ENCODE measurements around the gene ANO2.

ANO2 gene

DNA sequence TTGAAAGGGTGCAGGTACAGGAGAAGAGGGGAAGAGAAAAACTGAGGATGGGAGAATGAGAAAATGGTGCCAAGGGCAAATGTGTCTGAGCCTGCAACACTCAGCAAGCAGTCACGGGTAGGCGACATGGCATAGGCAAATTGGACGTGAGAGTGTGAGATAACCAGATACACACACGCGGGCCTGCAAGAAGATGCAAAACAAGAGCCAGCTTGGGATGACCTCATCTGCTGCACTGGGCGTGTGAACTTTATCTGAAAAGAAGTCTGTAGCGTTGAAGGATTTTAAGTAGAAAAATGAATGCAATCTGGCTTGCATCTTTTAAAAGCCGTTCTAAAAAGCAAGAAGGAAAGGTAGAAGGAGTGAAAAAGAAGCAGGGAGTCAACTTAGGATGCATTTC lies 352.7 kb downstream of the ANO2 start (continued):
- TF ChIP-seq ZNF70 (CRISPR knock-in tag; IDR thresholded peaks at IDR 0.05) (no peak), ZC3H10 (CRISPR knock-in tag; IDR thresholded peaks at IDR 0.05) (no peak)

DNA sequence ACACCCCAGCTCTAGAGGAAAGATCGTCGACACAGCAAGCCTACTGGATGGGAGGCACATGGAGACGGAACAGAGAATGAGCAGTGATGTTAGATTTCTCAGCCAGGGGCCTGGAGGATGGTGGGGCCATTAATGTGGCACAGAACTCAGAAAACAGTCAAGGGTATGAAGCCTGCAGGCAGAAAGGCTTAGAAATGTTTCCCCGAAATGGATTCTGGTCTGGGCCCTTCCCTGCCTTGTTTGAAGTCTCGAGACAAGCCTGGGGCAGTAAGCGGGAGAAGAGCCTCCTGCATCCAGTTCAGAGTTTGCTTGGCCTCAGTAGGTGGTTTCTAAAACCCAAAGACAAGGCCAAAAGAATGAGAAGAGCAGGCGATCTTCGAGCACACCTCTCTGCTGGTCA lies 354.7 kb downstream of the ANO2 start:
- TF ChIP-seq, protein P1, sequence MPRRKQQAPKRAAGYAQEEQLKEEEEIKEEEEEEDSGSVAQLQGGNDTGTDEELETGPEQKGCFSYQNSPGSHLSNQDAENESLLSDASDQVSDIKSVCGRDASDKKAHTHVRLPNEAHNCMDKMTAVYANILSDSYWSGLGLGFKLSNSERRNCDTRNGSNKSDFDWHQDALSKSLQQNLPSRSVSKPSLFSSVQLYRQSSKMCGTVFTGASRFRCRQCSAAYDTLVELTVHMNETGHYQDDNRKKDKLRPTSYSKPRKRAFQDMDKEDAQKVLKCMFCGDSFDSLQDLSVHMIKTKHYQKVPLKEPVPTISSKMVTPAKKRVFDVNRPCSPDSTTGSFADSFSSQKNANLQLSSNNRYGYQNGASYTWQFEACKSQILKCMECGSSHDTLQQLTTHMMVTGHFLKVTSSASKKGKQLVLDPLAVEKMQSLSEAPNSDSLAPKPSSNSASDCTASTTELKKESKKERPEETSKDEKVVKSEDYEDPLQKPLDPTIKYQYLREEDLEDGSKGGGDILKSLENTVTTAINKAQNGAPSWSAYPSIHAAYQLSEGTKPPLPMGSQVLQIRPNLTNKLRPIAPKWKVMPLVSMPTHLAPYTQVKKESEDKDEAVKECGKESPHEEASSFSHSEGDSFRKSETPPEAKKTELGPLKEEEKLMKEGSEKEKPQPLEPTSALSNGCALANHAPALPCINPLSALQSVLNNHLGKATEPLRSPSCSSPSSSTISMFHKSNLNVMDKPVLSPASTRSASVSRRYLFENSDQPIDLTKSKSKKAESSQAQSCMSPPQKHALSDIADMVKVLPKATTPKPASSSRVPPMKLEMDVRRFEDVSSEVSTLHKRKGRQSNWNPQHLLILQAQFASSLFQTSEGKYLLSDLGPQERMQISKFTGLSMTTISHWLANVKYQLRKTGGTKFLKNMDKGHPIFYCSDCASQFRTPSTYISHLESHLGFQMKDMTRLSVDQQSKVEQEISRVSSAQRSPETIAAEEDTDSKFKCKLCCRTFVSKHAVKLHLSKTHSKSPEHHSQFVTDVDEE (CRISPR knock-in tag; IDR thresholded peaks at IDR 0.05): no peak
- TF ChIP-seq ESRRG (CRISPR knock-in tag; IDR thresholded peaks at IDR 0.05) (no peak), BACH2 (CRISPR knock-in tag; IDR thresholded peaks at IDR 0.05; ENCODE audit: borderline replicate concordance) (no peak), SNAI2 (CRISPR knock-in tag; IDR thresholded peaks at IDR 0.05) (no peak), GLIS3 (CRISPR knock-in tag; IDR thresholded peaks at IDR 0.05) (no peak), PPARA (CRISPR knock-in tag; IDR thresholded peaks at IDR 0.05; ENCODE audit: borderline replicate concordance) (no peak), CSDC2 (CRISPR knock-in tag; IDR thresholded peaks at IDR 0.05) (no peak), ZNF565 (CRISPR knock-in tag; conservative IDR thresholded peaks at IDR 0.05; ENCODE audit: low read depth) (no peak), ZNF70 (CRISPR knock-in tag; IDR thresholded peaks at IDR 0.05) (no peak), TCF4 (CRISPR knock-in tag; IDR thresholded peaks at IDR 0.05; ENCODE audit: borderline replicate concordance) (no peak), OSR1 (CRISPR knock-in tag; IDR thresholded peaks at IDR 0.05) (no peak), ZC3H10 (CRISPR knock-in tag; IDR thresholded peaks at IDR 0.05) (no peak)
- TF ChIP-seq, protein P2, sequence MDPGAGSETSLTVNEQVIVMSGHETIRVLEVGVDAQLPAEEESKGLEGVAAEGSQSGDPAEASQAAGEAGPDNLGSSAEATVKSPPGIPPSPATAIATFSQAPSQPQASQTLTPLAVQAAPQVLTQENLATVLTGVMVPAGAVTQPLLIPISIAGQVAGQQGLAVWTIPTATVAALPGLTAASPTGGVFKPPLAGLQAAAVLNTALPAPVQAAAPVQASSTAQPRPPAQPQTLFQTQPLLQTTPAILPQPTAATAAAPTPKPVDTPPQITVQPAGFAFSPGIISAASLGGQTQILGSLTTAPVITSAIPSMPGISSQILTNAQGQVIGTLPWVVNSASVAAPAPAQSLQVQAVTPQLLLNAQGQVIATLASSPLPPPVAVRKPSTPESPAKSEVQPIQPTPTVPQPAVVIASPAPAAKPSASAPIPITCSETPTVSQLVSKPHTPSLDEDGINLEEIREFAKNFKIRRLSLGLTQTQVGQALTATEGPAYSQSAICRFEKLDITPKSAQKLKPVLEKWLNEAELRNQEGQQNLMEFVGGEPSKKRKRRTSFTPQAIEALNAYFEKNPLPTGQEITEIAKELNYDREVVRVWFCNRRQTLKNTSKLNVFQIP (CRISPR knock-in tag; IDR thresholded peaks at IDR 0.05; ENCODE audit: borderline replicate concordance, low read depth): no peak
- TF ChIP-seq, protein P3, sequence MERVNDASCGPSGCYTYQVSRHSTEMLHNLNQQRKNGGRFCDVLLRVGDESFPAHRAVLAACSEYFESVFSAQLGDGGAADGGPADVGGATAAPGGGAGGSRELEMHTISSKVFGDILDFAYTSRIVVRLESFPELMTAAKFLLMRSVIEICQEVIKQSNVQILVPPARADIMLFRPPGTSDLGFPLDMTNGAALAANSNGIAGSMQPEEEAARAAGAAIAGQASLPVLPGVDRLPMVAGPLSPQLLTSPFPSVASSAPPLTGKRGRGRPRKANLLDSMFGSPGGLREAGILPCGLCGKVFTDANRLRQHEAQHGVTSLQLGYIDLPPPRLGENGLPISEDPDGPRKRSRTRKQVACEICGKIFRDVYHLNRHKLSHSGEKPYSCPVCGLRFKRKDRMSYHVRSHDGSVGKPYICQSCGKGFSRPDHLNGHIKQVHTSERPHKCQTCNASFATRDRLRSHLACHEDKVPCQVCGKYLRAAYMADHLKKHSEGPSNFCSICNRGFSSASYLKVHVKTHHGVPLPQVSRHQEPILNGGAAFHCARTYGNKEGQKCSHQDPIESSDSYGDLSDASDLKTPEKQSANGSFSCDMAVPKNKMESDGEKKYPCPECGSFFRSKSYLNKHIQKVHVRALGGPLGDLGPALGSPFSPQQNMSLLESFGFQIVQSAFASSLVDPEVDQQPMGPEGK (CRISPR knock-in tag; IDR thresholded peaks at IDR 0.05; ENCODE audit: borderline replicate concordance): no peak
- TF ChIP-seq, protein P4, sequence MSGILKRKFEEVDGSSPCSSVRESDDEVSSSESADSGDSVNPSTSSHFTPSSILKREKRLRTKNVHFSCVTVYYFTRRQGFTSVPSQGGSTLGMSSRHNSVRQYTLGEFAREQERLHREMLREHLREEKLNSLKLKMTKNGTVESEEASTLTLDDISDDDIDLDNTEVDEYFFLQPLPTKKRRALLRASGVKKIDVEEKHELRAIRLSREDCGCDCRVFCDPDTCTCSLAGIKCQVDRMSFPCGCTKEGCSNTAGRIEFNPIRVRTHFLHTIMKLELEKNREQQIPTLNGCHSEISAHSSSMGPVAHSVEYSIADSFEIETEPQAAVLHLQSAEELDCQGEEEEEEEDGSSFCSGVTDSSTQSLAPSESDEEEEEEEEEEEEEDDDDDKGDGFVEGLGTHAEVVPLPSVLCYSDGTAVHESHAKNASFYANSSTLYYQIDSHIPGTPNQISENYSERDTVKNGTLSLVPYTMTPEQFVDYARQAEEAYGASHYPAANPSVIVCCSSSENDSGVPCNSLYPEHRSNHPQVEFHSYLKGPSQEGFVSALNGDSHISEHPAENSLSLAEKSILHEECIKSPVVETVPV (CRISPR knock-in tag; IDR thresholded peaks at IDR 0.05): no peak
- no peak for ATAC-seq

DNA sequence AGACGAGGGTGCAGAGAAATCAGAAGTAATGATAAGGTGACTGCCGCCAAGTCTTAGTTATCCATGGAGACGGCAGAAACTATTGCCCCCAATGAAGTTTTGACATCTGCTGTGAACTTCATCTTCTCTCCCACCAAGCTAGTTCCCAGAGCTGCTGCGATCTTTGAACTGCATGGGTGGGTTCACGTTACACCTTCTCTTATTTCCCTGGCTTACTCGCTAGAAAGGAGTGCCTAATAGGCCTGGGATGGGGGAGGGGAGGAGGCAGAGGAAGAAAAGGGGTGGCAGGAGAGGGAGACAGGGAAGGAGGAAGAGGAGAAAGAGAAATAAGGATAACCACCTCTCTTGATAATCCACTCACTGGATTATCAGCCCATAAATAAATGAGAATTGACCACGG lies 356.0 kb downstream of the ANO2 start:
- TF ChIP-seq BACH2 (CRISPR knock-in tag; IDR thresholded peaks at IDR 0.05; ENCODE audit: borderline replicate concordance) (no peak), ZC3H10 (CRISPR knock-in tag; IDR thresholded peaks at IDR 0.05) (no peak), GLIS3 (CRISPR knock-in tag; IDR thresholded peaks at IDR 0.05) (no peak), ISL1 (CRISPR knock-in tag; IDR thresholded peaks at IDR 0.05) (no peak), RARB (CRISPR knock-in tag; IDR thresholded peaks at IDR 0.05) (no peak), ZNF70 (CRISPR knock-in tag; IDR thresholded peaks at IDR 0.05) (no peak), ARNTL (CRISPR knock-in tag; IDR thresholded peaks at IDR 0.05; ENCODE audit: borderline replicate concordance, low read depth) (no peak)
- TF ChIP-seq, protein P4 (CRISPR knock-in tag; IDR thresholded peaks at IDR 0.05): no peak
- no peak for ATAC-seq

DNA sequence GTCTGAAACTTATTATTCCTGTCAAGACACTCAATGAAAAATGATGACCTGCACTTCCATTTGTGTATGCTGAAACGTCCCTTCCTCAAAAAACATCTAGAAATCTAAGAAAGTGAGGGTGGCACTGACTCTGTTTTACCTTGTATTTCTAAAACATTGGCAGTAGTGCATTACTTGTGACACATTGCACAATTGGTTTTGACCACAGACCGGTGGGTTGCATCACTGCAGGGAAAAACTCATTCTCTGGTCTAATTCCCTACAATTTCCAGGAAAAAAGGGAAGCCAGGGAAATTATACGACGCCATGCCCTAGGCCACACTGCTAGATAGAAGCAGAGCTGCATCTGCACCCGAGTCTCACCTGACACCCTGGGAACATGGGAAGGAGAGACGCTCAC lies 356.5 kb downstream of the ANO2 start:
- TF ChIP-seq, protein P3 (CRISPR knock-in tag; IDR thresholded peaks at IDR 0.05; ENCODE audit: borderline replicate concordance): no peak
- TF ChIP-seq ZC3H10 (CRISPR knock-in tag; IDR thresholded peaks at IDR 0.05): no peak
- no peak for TF ChIP-seq BACH2 (CRISPR knock-in tag; IDR thresholded peaks at IDR 0.05; ENCODE audit: borderline replicate concordance)
- no peak for TF ChIP-seq GLIS3 (CRISPR knock-in tag; IDR thresholded peaks at IDR 0.05)
- no peak for TF ChIP-seq ARNTL (CRISPR knock-in tag; IDR thresholded peaks at IDR 0.05; ENCODE audit: borderline replicate concordance, low read depth)
- TF ChIP-seq PPARA (CRISPR knock-in tag; IDR thresholded peaks at IDR 0.05; ENCODE audit: borderline replicate concordance): no peak
- no peak for TF ChIP-seq TCF4 (CRISPR knock-in tag; IDR thresholded peaks at IDR 0.05; ENCODE audit: borderline replicate concordance)
- no peak for TF ChIP-seq RARB (CRISPR knock-in tag; IDR thresholded peaks at IDR 0.05)
- TF ChIP-seq ZNF8 (CRISPR knock-in tag; IDR thresholded peaks at IDR 0.05): no peak
- TF ChIP-seq, protein P5, sequence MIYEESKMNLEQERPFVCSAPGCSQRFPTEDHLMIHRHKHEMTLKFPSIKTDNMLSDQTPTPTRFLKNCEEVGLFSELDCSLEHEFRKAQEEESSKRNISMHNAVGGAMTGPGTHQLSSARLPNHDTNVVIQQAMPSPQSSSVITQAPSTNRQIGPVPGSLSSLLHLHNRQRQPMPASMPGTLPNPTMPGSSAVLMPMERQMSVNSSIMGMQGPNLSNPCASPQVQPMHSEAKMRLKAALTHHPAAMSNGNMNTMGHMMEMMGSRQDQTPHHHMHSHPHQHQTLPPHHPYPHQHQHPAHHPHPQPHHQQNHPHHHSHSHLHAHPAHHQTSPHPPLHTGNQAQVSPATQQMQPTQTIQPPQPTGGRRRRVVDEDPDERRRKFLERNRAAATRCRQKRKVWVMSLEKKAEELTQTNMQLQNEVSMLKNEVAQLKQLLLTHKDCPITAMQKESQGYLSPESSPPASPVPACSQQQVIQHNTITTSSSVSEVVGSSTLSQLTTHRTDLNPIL (CRISPR knock-in tag; IDR thresholded peaks at IDR 0.05; ENCODE audit: low read depth): no peak
- TF ChIP-seq, protein P4 (CRISPR knock-in tag; IDR thresholded peaks at IDR 0.05): no peak
- TF ChIP-seq OSR1 (CRISPR knock-in tag; IDR thresholded peaks at IDR 0.05): no peak
- TF ChIP-seq ZNF70 (CRISPR knock-in tag; IDR thresholded peaks at IDR 0.05): no peak
- TF ChIP-seq ESRRG (CRISPR knock-in tag; IDR thresholded peaks at IDR 0.05): no peak
- ATAC-seq: no peak

All from SK-N-SH treated with all-trans-retinoic acid at 6 μM for 48 hours (cell line).